CD8-positive, alpha-beta memory T cell (primary cell): ENCODE data around the gene IGIP. TPM values are rescaled to one million over a fixed set of nuclear protein-coding genes. Genes with fewer than 3 reads are reported as not detected.

Experiments used
- CTCF ChIA-PET: fragments of 350-600 bp; sonication (Branson Sonifier 250); formaldehyde crosslinking; loops from one replicate; lab custom pipeline; 2021; ENCODE audit warnings: antibody characterized with exemption; lab: Charles Lee
- POLR2A ChIA-PET: fragments of 350-600 bp; sonication (Branson Sonifier 250); formaldehyde crosslinking; loops from one replicate; lab custom pipeline; 2021; ENCODE audit warnings: antibody characterized with exemption; lab: Charles Lee
- DNase-seq, 5 donors: peaks; one replicate each; pipeline versions ENCODE4 v3.0.0 to v3.0.0-alpha.2; 2020 to 2022; ENCODE audit warnings: mixed read lengths in 1 of 5
- H3K27ac ChIP-seq: one replicate; pipeline ENCODE4 v1.7.0; 2013; ENCODE audit warnings: low read depth, mild to moderate bottlenecking, low read length, moderate library complexity
- H3K27me3 ChIP-seq: 2 replicates; pipeline ENCODE4 v1.7.0; 2013; ENCODE audit warnings: low read length, mild to moderate bottlenecking; ENCODE audit not compliant: insufficient read depth, poor library complexity, severe bottlenecking
- H3K36me3 ChIP-seq: 2 replicates; pipeline ENCODE4 v1.7.0; 2013; ENCODE audit warnings: mild to moderate bottlenecking, low read length, moderate library complexity; ENCODE audit not compliant: insufficient read depth
- H3K4me1 ChIP-seq: 2 replicates; pipeline ENCODE4 v1.7.0; 2013; ENCODE audit warnings: mild to moderate bottlenecking, low read length, moderate library complexity; ENCODE audit not compliant: insufficient read depth
- H3K4me3 ChIP-seq: 2 replicates; pipeline ENCODE4 v1.7.0; 2013; ENCODE audit warnings: mild to moderate bottlenecking, low read length
- H3K9me3 ChIP-seq: 2 replicates; pipeline ENCODE4 v1.7.0; 2013; ENCODE audit warnings: mild to moderate bottlenecking, low read length
- H3K27ac Mint-ChIP-seq, 8 donors: one replicate each; pipeline ENCODE4 v1.8.0; 2020 to 2021; ENCODE audit warnings: mixed read lengths in 8 of 8, mild to moderate bottlenecking in 6 of 8, inconsistent platforms in 3 of 8, moderate library complexity in 3 of 8
- H3K27me3 Mint-ChIP-seq, 2 donors: one replicate each; pipeline ENCODE4 v1.8.0; 2020 to 2021; ENCODE audit warnings: mixed read lengths in 2 of 2, mild to moderate bottlenecking in 1 of 2, moderate library complexity in 1 of 2
- H3K36me3 Mint-ChIP-seq, 3 donors: one replicate each; pipeline ENCODE4 v1.8.0; 2020 to 2021; ENCODE audit warnings: mixed read lengths in 3 of 3, inconsistent platforms in 1 of 3, mild to moderate bottlenecking in 1 of 3
- H3K4me1 Mint-ChIP-seq, 3 donors: one replicate each; pipeline ENCODE4 v1.8.0; 2020 to 2021; ENCODE audit warnings: mixed read lengths in 3 of 3, inconsistent platforms in 1 of 3, mild to moderate bottlenecking in 1 of 3
- H3K4me3 Mint-ChIP-seq, 7 donors: one replicate each; pipeline ENCODE4 v1.8.0; 2020 to 2021; ENCODE audit warnings: mixed read lengths in 7 of 7, mild to moderate bottlenecking in 6 of 7, moderate library complexity in 4 of 7, inconsistent platforms in 2 of 7
- H3K9me3 Mint-ChIP-seq, 5 donors: one replicate each; pipeline ENCODE4 v1.8.0; 2020 to 2022; ENCODE audit warnings: mixed read lengths in 5 of 5, mild to moderate bottlenecking in 3 of 5, moderate library complexity in 2 of 5, inconsistent platforms in 1 of 5
- polyA plus RNA-seq: library from polyadenylated mRNA; unstranded; fragments of 300-500 nt; fragmentation: Illumina TruSeq; gene quantifications from one replicate; pipeline ENCODE4 v1.2.3, GENCODE V29; 2021
- total RNA-seq, 2 experiments: library from RNA; stranded (reverse); gene quantifications; one replicate each; pipeline ENCODE4 v1.2.3, GENCODE V29; 2021

IGIP gene
- total and polyA plus RNA-seq, 3 experiments from 2014 or later: 0.29 to 4.1 (median 3.7) TPM

- Mint-ChIP-seq H3K27ac (peak overlapping the region; percentile 96 to 100 (median 99)), H3K27me3 (peaks cover 4 to 6% of the 10 kb centered on the region in 2 donors), H3K4me3 (peak overlapping the region; percentile 88 to 97 (median 95)), H3K9me3 (no peaks in the 10 kb centered on the region), H3K36me3 (peaks cover 0 to 10% (median 0%) of the 10 kb centered on the region in 3 donors), H3K4me1 (peaks cover 38 to 55% (median 42%) of the 10 kb centered on the region in 3 donors)
- Histone ChIP-seq H3K4me3 (peak overlapping the region; percentile 84), H3K27me3 (no peaks in the 10 kb centered on the region), H3K27ac (peak overlapping the region; percentile 93), H3K36me3 (no peaks in the 10 kb centered on the region), H3K9me3 (no peaks in the 10 kb centered on the region), H3K4me1 (peaks cover 38% of the 10 kb centered on the region)
- ChIA-PET CTCF (interaction anchor here (0.6 to 2.1 kb wide), 10 partner anchors 10 to 50 kb away, joined by 3 to 11 read pairs (median 3); no protein-coding TSS in a partner anchor), POLR2A (interaction anchor here (0.6 to 1.5 kb wide), 12 partner anchors 10 to 1580 kb away, joined by 3 to 12 read pairs (median 4); partner anchors contain the start of genes APBB3 and SLC35A4)
- DNase-seq: peak; percentile 90 to 96 (median 96)
Measured at GRCh38 chr5:140107312-140108092, 18.2 kb upstream of the IGIP start.

- Mint-ChIP-seq H3K4me3 (peak overlapping the region; percentile 88 to 97 (median 95)), H3K9me3 (no peaks in the 10 kb centered on the region), H3K27ac (peak overlapping the region; percentile 96 to 100 (median 99)), H3K4me1 (peaks cover 44 to 63% (median 50%) of the 10 kb centered on the region in 3 donors), H3K36me3 (peaks cover 0 to 10% (median 0%) of the 10 kb centered on the region in 3 donors), H3K27me3 (peaks cover 4% of the 10 kb centered on the region in 2 donors)
- Histone ChIP-seq H3K27me3 (no peaks in the 10 kb centered on the region), H3K27ac (peak overlapping the region; percentile 93), H3K9me3 (no peaks in the 10 kb centered on the region), H3K4me1 (peaks cover 47% of the 10 kb centered on the region), H3K4me3 (peak overlapping the region; percentile 84), H3K36me3 (no peaks in the 10 kb centered on the region)
- ChIA-PET POLR2A (interaction anchor here (0.6 to 1.5 kb wide), 12 partner anchors 10 to 1581 kb away, joined by 3 to 12 read pairs (median 4); partner anchors contain the start of genes APBB3 and SLC35A4), CTCF (interaction anchor here (0.6 to 2.1 kb wide), 13 partner anchors 9 to 49 kb away, joined by 3 to 11 read pairs (median 3); no protein-coding TSS in a partner anchor)
- DNase-seq: peak in 3 of 5 donors; percentile 17 to 48 (median 19)
Measured at GRCh38 chr5:140108093-140109017, 17.4 kb upstream of the IGIP start.

- H3K9me3 Mint-ChIP-seq: no peaks in the 10 kb centered on the region
- peaks cover 0 to 12% (median 0%) of the 10 kb centered on the region in 3 donors for H3K36me3 Mint-ChIP-seq
- Histone ChIP-seq H3K9me3 (no peaks in the 10 kb centered on the region), H3K27ac (peak overlapping the region; percentile 93), H3K4me3 (peak overlapping the region; percentile 84), H3K4me1 (peaks cover 48% of the 10 kb centered on the region), H3K36me3 (no peaks in the 10 kb centered on the region), H3K27me3 (no peaks in the 10 kb centered on the region)
- ChIA-PET POLR2A (interaction anchor here (0.6 to 0.9 kb wide), 2 partner anchors 9 to 22 kb away, joined by 3 read pairs; no protein-coding TSS in a partner anchor), CTCF (interaction anchor here (0.8 to 1.8 kb wide), 4 partner anchors 12 to 37 kb away, joined by 3 to 10 read pairs (median 5); no protein-coding TSS in a partner anchor)
- DNase-seq: no peak
- H3K4me1 Mint-ChIP-seq: peaks cover 45 to 70% (median 50%) of the 10 kb centered on the region in 3 donors
- peak overlapping the region; percentile 88 to 97 (median 95) for H3K4me3 Mint-ChIP-seq
- peak overlapping the region; percentile 54 to 100 (median 98) for H3K27ac Mint-ChIP-seq
- H3K27me3 Mint-ChIP-seq: peaks cover 4% of the 10 kb centered on the region in 2 donors
Measured at GRCh38 chr5:140109018-140109758, 16.5 kb upstream of the IGIP start.

- Histone ChIP-seq H3K27me3 (no peaks in the 10 kb centered on the region), H3K36me3 (no peaks in the 10 kb centered on the region), H3K9me3 (no peaks in the 10 kb centered on the region), H3K27ac (no peak overlapping the region), H3K4me1 (peaks cover 51% of the 10 kb centered on the region), H3K4me3 (no peak overlapping the region)
- peaks cover 4% of the 10 kb centered on the region in 2 donors for H3K27me3 Mint-ChIP-seq
- no peak for DNase-seq
- no peaks in the 10 kb centered on the region for H3K9me3 Mint-ChIP-seq
- H3K27ac Mint-ChIP-seq: peak overlapping the region in 2 of 8 donors; percentile 96 to 99
- H3K4me1 Mint-ChIP-seq: peaks cover 48 to 74% (median 55%) of the 10 kb centered on the region in 3 donors
- peak overlapping the region in 5 of 7 donors; percentile 95 to 97 (median 95) for H3K4me3 Mint-ChIP-seq
- ChIA-PET CTCF (interaction anchor here (0.8 to 1.8 kb wide), 4 partner anchors 11 to 37 kb away, joined by 3 to 10 read pairs (median 5); no protein-coding TSS in a partner anchor), POLR2A (no interaction called here)
- H3K36me3 Mint-ChIP-seq: peaks cover 0 to 17% (median 0%) of the 10 kb centered on the region in 3 donors
Measured at GRCh38 chr5:140109759-140110645, 15.7 kb upstream of the IGIP start.

- ChIA-PET POLR2A (no interaction called here), CTCF (interaction anchor here (1.3 to 1.8 kb wide), 2 partner anchors 35 to 38 kb away, joined by 3 to 7 read pairs; no protein-coding TSS in a partner anchor)
- Mint-ChIP-seq H3K4me3 (peak overlapping the region in 1 of 7 donors; percentile 95), H3K27ac (peak overlapping the region in 1 of 8 donors; percentile 90), H3K27me3 (peaks cover 4% of the 10 kb centered on the region in 2 donors), H3K36me3 (peaks cover 0 to 17% (median 0%) of the 10 kb centered on the region in 3 donors), H3K4me1 (peaks cover 53 to 79% (median 61%) of the 10 kb centered on the region in 3 donors), H3K9me3 (no peaks in the 10 kb centered on the region)
- Histone ChIP-seq H3K27ac (no peak overlapping the region), H3K4me3 (no peak overlapping the region), H3K36me3 (no peaks in the 10 kb centered on the region), H3K9me3 (no peaks in the 10 kb centered on the region), H3K27me3 (no peaks in the 10 kb centered on the region), H3K4me1 (peaks cover 57% of the 10 kb centered on the region)
- DNase-seq: no peak
Measured at GRCh38 chr5:140110646-140110957, 15.1 kb upstream of the IGIP start.

- Histone ChIP-seq H3K4me3 (no peak overlapping the region), H3K9me3 (no peaks in the 10 kb centered on the region), H3K27me3 (no peaks in the 10 kb centered on the region), H3K27ac (no peak overlapping the region), H3K36me3 (no peaks in the 10 kb centered on the region), H3K4me1 (peaks cover 62% of the 10 kb centered on the region)
- DNase-seq: no peak
- Mint-ChIP-seq H3K4me3 (peak overlapping the region in 4 of 7 donors; percentile 94 to 95 (median 94)), H3K27ac (peak overlapping the region in 3 of 8 donors; percentile 70 to 90 (median 72)), H3K9me3 (no peaks in the 10 kb centered on the region), H3K36me3 (peaks cover 0 to 17% (median 0%) of the 10 kb centered on the region in 3 donors), H3K4me1 (peaks cover 55 to 82% (median 64%) of the 10 kb centered on the region in 3 donors), H3K27me3 (peaks cover 4% of the 10 kb centered on the region in 2 donors)
- CTCF ChIA-PET: interaction anchor here (1.5 kb wide), 1 partner anchor 33 kb away, joined by 13 read pairs; no protein-coding TSS in a partner anchor
- POLR2A ChIA-PET: no interaction called here
Measured at GRCh38 chr5:140111011-140111858, 14.5 kb upstream of the IGIP start.
